HepG2 (cell line): ENCODE results near the gene SOCS3. TPM values are rescaled to one million over a fixed set of nuclear protein-coding genes. Genes with fewer than 3 reads are reported as not detected.

Experiments
- ATAC-seq: fragments of 200-7000 bp; cut with Tn5 transposase; 3 replicates; pipeline ENCODE4 v1.9.1; 2020; ENCODE audit warnings: mild to moderate bottlenecking, moderate library complexity
- BruUV-seq: library from RNA; stranded (reverse); fragments of 400-500 nt; replicated peaks from 2 replicates; lab custom pipeline; 2021; lab: Mats Ljungman, UMichigan
- CTCF ChIA-PET: fragments of 300-600 bp; formaldehyde crosslinking; extraction: SDS; loops from one replicate; lab custom pipeline; 2021; ENCODE audit warnings: low total read pairs, inconsistent platforms, low intra/inter-chr PET ratio; lab: Yijun Ruan, JAX
- POLR2A ChIA-PET: fragments of 350-600 bp; sonication (Branson Sonifier 250); formaldehyde crosslinking; loops from one replicate; lab custom pipeline; 2020; ENCODE audit warnings: antibody characterized with exemption, inconsistent platforms; lab: Yijun Ruan, JAX
- DNase-seq: peaks from one replicate; pipeline ENCODE4 v3.0.0-alpha.2; 2015; ENCODE audit warnings: low spot score
- FAIRE-seq: peaks from 3 replicates; lab custom pipeline; 2011; peaks lifted over from hg19 to GRCh38; lab: Jason Lieb, UNC
- H2AFZ ChIP-seq: one replicate; pipeline ENCODE4 v1.6.1; 2011; ENCODE audit warnings: low read length, inconsistent platforms
- H3K27ac ChIP-seq: fragments of 300-600 bp; 3 replicates; pipeline ENCODE4 v1.8.0; 2011; ENCODE audit warnings: mixed run types, mild to moderate bottlenecking, mixed read lengths, low read length, inconsistent platforms; ENCODE audit not compliant: insufficient read depth; ENCODE audit errors: extremely low read length
- H3K27me3 ChIP-seq, 2 experiments: fragments of 200-600 bp in 1 of 2; 2 replicates in 1 of 2; 3 replicates in 1 of 2; pipeline versions ENCODE4 v1.6.0 to v1.8.0; 2011; ENCODE audit warnings: low read length in 2 of 2, mild to moderate bottlenecking in 2 of 2, moderate library complexity in 2 of 2, inconsistent platforms in 1 of 2; ENCODE audit not compliant: insufficient read depth in 2 of 2, control insufficient read depth in 1 of 2
- H3K36me3 ChIP-seq, 2 experiments: fragments of 200-600 bp in 1 of 2; replicated peaks in 1 of 2; 2 replicates in 1 of 2; 3 replicates in 1 of 2; pipeline versions ENCODE4 v1.5.1 to v1.8.0; 2011; ENCODE audit warnings: low read length in 2 of 2, inconsistent platforms in 1 of 2; ENCODE audit not compliant: insufficient read depth in 2 of 2, control insufficient read depth in 1 of 2
- H3K4me1 ChIP-seq: 2 replicates; pipeline ENCODE4 v1.5.1; 2012; ENCODE audit warnings: low read length, inconsistent platforms; ENCODE audit not compliant: insufficient read depth
- H3K4me2 ChIP-seq: 2 replicates; pipeline ENCODE4 v1.6.0; 2011; ENCODE audit warnings: low read depth, low read length, inconsistent platforms
- H3K4me3 ChIP-seq, 3 experiments: fragments of 200-600 bp in 1 of 3; sonication (generic), shearing (Covaris generic) in 1 of 3; replicated peaks in 1 of 3; 2 replicates each; pipeline ENCODE4 v1.5.1; 2011 to 2016; ENCODE audit warnings: low read length in 3 of 3, inconsistent platforms in 2 of 3, low read depth in 2 of 3, mild to moderate bottlenecking in 2 of 3, control low read depth in 1 of 3, mixed read lengths in 1 of 3; ENCODE audit not compliant: insufficient read depth in 1 of 3
- H3K79me2 ChIP-seq: one replicate; pipeline ENCODE4 v1.6.1; 2011; ENCODE audit warnings: low read length, inconsistent platforms; ENCODE audit not compliant: insufficient read depth
- H3K9ac ChIP-seq: 2 replicates; pipeline ENCODE4 v1.6.0; 2011; ENCODE audit warnings: mild to moderate bottlenecking, low read depth, low read length, inconsistent platforms; ENCODE audit not compliant: insufficient read depth
- H3K9me3 ChIP-seq: 2 replicates; pipeline ENCODE4 v1.5.1; 2012; ENCODE audit warnings: mild to moderate bottlenecking, low read length
- H4K20me1 ChIP-seq: 2 replicates; pipeline ENCODE4 v1.6.0; 2011; ENCODE audit warnings: inconsistent platforms, mild to moderate bottlenecking, low read length, moderate library complexity; ENCODE audit not compliant: insufficient read depth
- AGO2 ChIP-seq: fragments of 200-400 bp; formaldehyde crosslinking; optimal IDR thresholded peaks from 2 replicates; pipeline ENCODE3; 2017; ENCODE audit warnings: mild to moderate bottlenecking, low read depth, low read length, moderate library complexity
- HDAC2 ChIP-seq: sonication (generic); formaldehyde crosslinking; IDR thresholded peaks from 2 replicates; pipeline ENCODE4 v1.4.0; 2020; ENCODE audit warnings: missing genetic modification reagents
- MEIS1 ChIP-seq: sonication (generic); formaldehyde crosslinking; IDR thresholded peaks from 2 replicates; pipeline ENCODE4 v1.9.0; 2021; ENCODE audit warnings: mild to moderate bottlenecking, missing genetic modification reagents, moderate library complexity, borderline replicate concordance
- MIXL1 ChIP-seq: IDR thresholded peaks from 2 replicates; pipeline ENCODE4 v1.6.1; 2016
- ZBTB38 ChIP-seq: sonication (generic); formaldehyde crosslinking; IDR thresholded peaks from 2 replicates; pipeline ENCODE4 v1.5.1; 2020; ENCODE audit warnings: mild to moderate bottlenecking, missing genetic modification reagents
- ZC3H13 ChIP-seq: sonication (generic); formaldehyde crosslinking; IDR thresholded peaks from 2 replicates; pipeline ENCODE4 v1.8.1; 2023; ENCODE audit warnings: mild to moderate bottlenecking, missing genetic modification reagents, moderate library complexity
- ZMAT3 ChIP-seq: sonication (generic); formaldehyde crosslinking; conservative IDR thresholded peaks from 2 replicates; pipeline ENCODE4 v1.7.0; 2021; ENCODE audit warnings: missing genetic modification reagents
- ZNF256 ChIP-seq: sonication (generic); formaldehyde crosslinking; conservative IDR thresholded peaks from 2 replicates; pipeline ENCODE4 v1.4.0; 2020; ENCODE audit warnings: missing genetic modification reagents
- ZNF713 ChIP-seq: sonication (generic); formaldehyde crosslinking; IDR thresholded peaks from 2 replicates; pipeline ENCODE4 v1.4.0; 2020; ENCODE audit warnings: mild to moderate bottlenecking, missing genetic modification reagents
- WGBS: methylation state at CpG from one replicate; pipeline ENCODE4 v1.1.6; 2017; ENCODE audit warnings: low lambda C conversion rate; 5-methylcytosine and 5-hydroxymethylcytosine counted together
- in situ Hi-C: cut with HindIII; loops from 2 replicates; pipeline ENCODE4 v1.10.0; 2017; ENCODE audit warnings: low pct_unique_long_range_greater_than_20kb; ENCODE audit not compliant: extremely low pct_ligation_motif_present
- intact Hi-C: fragments of 100-400 bp; cut with micrococcal nuclease; formaldehyde crosslinking; loops from one replicate; pipeline ENCODE4 v1.10.0; 2022; ENCODE audit not compliant: unreplicated experiment
- polyA plus RNA-seq, 8 experiments: library from polyadenylated mRNA; depleted of rRNA in 3 of 8; stranded (reverse) in 7 of 8; unstranded in 1 of 8; fragments of >200 nt; fragmentation: Illumina TruSeq in 4 of 8; extraction: Trizol in 4 of 8; gene quantifications; 2 replicates each; pipeline versions ENCODE4 v1.2.1 to v1.2.3, GENCODE V29; 2011 to 2016; ENCODE audit warnings: low read depth in 4 of 8, missing spikeins in 1 of 8, mixed read lengths in 1 of 8; ENCODE audit not compliant: insufficient read depth in 1 of 8
- total RNA-seq, 5 experiments: library from RNA; depleted of rRNA; stranded (reverse); fragments of >200 nt; fragmentation: Illumina TruSeq; extraction: Trizol; gene quantifications; 2 replicates each; pipeline ENCODE4 v1.2.3, GENCODE V29; 2016; ENCODE audit warnings: low read depth in 1 of 5
- TF ChIP-seq, protein P1 (sequence below): IDR thresholded peaks from 2 replicates; pipeline ENCODE4 v1.6.1; 2016; ENCODE audit warnings: low read depth
- TF ChIP-seq, protein P2 (sequence below): sonication (generic); formaldehyde crosslinking; IDR thresholded peaks from 2 replicates; pipeline ENCODE4 v1.4.0; 2020; ENCODE audit warnings: mild to moderate bottlenecking, low read depth, missing genetic modification reagents
- TF ChIP-seq, protein P3 (sequence below): IDR thresholded peaks from 2 replicates; pipeline ENCODE4 v1.6.1; 2016; ENCODE audit warnings: mild to moderate bottlenecking
- TF ChIP-seq, protein P4 (sequence below): sonication (generic); formaldehyde crosslinking; IDR thresholded peaks from 2 replicates; pipeline ENCODE4 v1.4.0; 2020; ENCODE audit warnings: mild to moderate bottlenecking, missing genetic modification reagents

SOCS3 gene
- total and polyA plus RNA-seq, 2 of the 13 experiments (the other 11 are each of a cell fraction or from before 2014, with no cell fraction given), result 0.77 to 2.4 TPM

DNA sequence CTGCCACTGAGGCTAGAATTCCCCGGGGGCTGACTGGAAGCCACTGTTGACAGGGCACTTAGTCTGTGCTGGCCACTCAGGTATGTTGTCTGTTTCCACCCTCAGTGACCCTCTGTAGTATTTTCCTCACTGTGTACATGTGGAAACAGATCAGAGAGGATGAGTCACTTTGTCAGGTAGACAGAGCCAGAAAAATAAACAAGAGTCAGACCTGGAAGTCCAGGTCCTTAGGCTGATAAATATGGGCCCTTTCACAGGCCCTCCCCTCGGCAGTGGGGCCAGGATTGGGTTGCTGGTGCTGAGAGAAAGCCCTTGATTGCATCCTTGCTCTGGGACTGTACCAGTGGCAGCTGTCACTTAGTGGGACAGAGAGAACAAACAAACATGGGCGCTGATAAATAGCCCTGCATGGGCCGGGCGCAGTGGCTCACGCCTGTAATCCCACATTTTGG lies 39.8 kb upstream of the SOCS3 start (continued):
- TF ChIP-seq MEIS1 (CRISPR knock-in tag), result no peak
- no peak for TF ChIP-seq ZNF256 (CRISPR knock-in tag)
- TF ChIP-seq, protein P1, sequence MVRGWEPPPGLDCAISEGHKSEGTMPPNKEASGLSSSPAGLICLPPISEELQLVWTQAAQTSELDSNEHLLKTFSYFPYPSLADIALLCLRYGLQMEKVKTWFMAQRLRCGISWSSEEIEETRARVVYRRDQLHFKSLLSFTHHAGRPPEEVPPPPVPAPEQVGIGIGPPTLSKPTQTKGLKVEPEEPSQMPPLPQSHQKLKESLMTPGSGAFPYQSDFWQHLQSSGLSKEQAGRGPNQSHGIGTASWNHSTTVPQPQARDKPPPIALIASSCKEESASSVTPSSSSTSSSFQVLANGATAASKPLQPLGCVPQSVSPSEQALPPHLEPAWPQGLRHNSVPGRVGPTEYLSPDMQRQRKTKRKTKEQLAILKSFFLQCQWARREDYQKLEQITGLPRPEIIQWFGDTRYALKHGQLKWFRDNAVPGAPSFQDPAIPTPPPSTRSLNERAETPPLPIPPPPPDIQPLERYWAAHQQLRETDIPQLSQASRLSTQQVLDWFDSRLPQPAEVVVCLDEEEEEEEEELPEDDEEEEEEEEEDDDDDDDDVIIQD (CRISPR knock-in tag), result peak; percentile 85
- TF ChIP-seq, protein P2, sequence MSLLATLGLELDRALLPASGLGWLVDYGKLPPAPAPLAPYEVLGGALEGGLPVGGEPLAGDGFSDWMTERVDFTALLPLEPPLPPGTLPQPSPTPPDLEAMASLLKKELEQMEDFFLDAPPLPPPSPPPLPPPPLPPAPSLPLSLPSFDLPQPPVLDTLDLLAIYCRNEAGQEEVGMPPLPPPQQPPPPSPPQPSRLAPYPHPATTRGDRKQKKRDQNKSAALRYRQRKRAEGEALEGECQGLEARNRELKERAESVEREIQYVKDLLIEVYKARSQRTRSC (CRISPR knock-in tag), result no peak

DNA sequence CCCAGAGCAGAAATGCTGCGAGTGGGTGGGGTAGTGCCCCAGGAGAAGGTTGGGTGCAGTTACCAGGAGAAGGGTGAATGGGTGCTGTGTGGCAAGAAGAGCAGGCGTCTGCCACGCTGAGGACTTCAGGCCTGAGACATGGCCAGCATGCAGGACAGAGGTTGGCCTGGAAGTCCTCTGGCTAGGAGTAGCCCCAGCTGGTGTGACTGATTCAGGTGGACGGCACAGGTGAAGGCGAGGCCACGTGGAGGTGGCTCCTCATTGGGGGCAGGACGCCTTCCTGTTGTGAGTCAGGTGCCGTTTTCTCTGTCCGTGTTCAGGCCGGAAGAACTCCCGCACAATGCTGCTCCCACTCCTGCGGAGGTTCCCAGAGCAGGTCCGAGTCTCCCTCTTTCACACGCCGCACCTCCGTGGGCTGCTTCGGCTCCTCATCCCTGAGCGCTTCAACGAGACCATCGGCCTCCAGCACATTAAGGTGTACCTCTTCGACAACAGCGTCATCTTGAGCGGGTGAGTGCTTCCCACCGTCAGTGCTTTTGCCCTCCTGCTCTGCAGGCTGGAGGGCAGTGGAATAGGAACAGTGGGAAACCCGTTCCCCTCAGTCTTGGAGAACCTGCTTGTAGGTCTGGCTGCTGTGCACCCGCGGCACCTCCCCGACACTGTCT lies 39.3 kb upstream of the SOCS3 start:
- no peak for FAIRE-seq
- WGBS, result 86% methylated on average over 26 of the region's 28 CpGs
- H3K4me2 ChIP-seq, result peak overlapping the region; percentile 15; the same call in 1 of the 2 replicates
- TF ChIP-seq ZNF713 (0 out of 2 replicates have a peak, but pooled peaks have one; percentile 44), ZMAT3 (CRISPR knock-in tag) (no peak), HDAC2 (CRISPR knock-in tag) (no peak), MIXL1 (CRISPR knock-in tag) (no peak), ZC3H13 (CRISPR knock-in tag) (0 out of 2 replicates have a peak, but pooled peaks have one; percentile 24), ZBTB38 (CRISPR knock-in tag) (peak; percentile 94), AGO2 (peak; percentile 58)
- TF ChIP-seq, protein P3, sequence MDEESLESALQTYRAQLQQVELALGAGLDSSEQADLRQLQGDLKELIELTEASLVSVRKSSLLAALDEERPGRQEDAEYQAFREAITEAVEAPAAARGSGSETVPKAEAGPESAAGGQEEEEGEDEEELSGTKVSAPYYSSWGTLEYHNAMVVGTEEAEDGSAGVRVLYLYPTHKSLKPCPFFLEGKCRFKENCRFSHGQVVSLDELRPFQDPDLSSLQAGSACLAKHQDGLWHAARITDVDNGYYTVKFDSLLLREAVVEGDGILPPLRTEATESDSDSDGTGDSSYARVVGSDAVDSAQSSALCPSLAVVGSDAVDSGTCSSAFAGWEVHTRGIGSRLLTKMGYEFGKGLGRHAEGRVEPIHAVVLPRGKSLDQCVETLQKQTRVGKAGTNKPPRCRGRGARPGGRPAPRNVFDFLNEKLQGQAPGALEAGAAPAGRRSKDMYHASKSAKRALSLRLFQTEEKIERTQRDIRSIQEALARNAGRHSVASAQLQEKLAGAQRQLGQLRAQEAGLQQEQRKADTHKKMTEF, result 0 out of 2 replicates have a peak, but pooled peaks have one; percentile 6
- TF ChIP-seq, protein P4, sequence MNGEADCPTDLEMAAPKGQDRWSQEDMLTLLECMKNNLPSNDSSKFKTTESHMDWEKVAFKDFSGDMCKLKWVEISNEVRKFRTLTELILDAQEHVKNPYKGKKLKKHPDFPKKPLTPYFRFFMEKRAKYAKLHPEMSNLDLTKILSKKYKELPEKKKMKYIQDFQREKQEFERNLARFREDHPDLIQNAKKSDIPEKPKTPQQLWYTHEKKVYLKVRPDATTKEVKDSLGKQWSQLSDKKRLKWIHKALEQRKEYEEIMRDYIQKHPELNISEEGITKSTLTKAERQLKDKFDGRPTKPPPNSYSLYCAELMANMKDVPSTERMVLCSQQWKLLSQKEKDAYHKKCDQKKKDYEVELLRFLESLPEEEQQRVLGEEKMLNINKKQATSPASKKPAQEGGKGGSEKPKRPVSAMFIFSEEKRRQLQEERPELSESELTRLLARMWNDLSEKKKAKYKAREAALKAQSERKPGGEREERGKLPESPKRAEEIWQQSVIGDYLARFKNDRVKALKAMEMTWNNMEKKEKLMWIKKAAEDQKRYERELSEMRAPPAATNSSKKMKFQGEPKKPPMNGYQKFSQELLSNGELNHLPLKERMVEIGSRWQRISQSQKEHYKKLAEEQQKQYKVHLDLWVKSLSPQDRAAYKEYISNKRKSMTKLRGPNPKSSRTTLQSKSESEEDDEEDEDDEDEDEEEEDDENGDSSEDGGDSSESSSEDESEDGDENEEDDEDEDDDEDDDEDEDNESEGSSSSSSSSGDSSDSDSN, result peak; percentile 3; the same call in 1 of the 2 replicates

More for the DNA sequence above, 39.3 kb upstream of the SOCS3 start:
- H3K4me1 ChIP-seq, result peaks cover 53% of the 10 kb centered on the region
- no peak overlapping the region for H2AFZ ChIP-seq
- H3K4me3 ChIP-seq, result no peak overlapping the region
- H3K79me2 ChIP-seq, result no peaks in the 10 kb centered on the region
- ChIA-PET POLR2A (interaction anchor here (2.4 kb wide), 1 partner anchor 22 kb away, joined by 6 read pairs; no protein-coding TSS in a partner anchor), CTCF (no interaction called here)
- no peak overlapping the region for H3K9ac ChIP-seq
- peak; percentile 6; the same call in 1 of the 3 replicates for ATAC-seq
- H3K27ac ChIP-seq, result peak overlapping the region; percentile 25
- no peak for DNase-seq
- intact Hi-C loops, result loop anchor here (1.0 kb wide), 1 partner anchor 22 kb away; no protein-coding TSS in a partner anchor
- H3K36me3 ChIP-seq, result peaks cover 49 to 88% of the 10 kb centered on the region in 2 experiments
- H3K27me3 ChIP-seq, result no peaks in the 10 kb centered on the region
- BruUV-seq, result no TSS peak
- in situ Hi-C loops, result no loop called here
- H4K20me1 ChIP-seq, result peaks cover 12% of the 10 kb centered on the region; the same call in 1 of the 2 replicates
- H3K9me3 ChIP-seq, result no peaks in the 10 kb centered on the region
